Upper lobe of left lung (tissue), 6 donors: ENCODE data around the gene MYG1. TPM values are rescaled to one million over a fixed set of nuclear protein-coding genes. Genes with fewer than 3 reads are reported as not detected.

Experiments
- ATAC-seq, 2 donors: fragments of 200-7000 bp; cut with Tn5 transposase; one replicate each; pipeline ENCODE4 v1.9.1; 2022; ENCODE audit warnings: mild to moderate bottlenecking in 2 of 2, moderate library complexity in 2 of 2; ENCODE audit not compliant: low FRiP score in 2 of 2
- DNase-seq, 2 donors: peaks; one replicate each; pipeline ENCODE4 v3.0.0-alpha.2; 2019 to 2020
- H3K27ac ChIP-seq, 4 donors: fragments of 200-600 bp; sonication (generic); one replicate each; pipeline ENCODE4 v1.5.1; 2016 to 2019
- H3K27me3 ChIP-seq, 4 donors: fragments of 200-600 bp; sonication (generic); one replicate each; pipeline ENCODE4 v1.5.1; 2017 to 2019
- H3K36me3 ChIP-seq, 4 donors: fragments of 200-600 bp; sonication (generic); one replicate each; pipeline ENCODE4 v1.5.1; 2016 to 2019
- H3K4me1 ChIP-seq, 4 donors: fragments of 200-600 bp; sonication (generic); one replicate each; pipeline ENCODE4 v1.5.1; 2018 to 2019
- H3K4me3 ChIP-seq, 4 donors: fragments of 200-600 bp; sonication (generic); one replicate each; pipeline ENCODE4 v1.5.1; 2017 to 2019; ENCODE audit warnings: mild to moderate bottlenecking in 2 of 4, moderate library complexity in 1 of 4
- H3K9me3 ChIP-seq, 4 donors: fragments of 200-600 bp; sonication (generic); one replicate each; pipeline ENCODE4 v1.5.1; 2018 to 2019
- EP300 ChIP-seq, 4 donors: sonication (generic); formaldehyde crosslinking; IDR thresholded peaks; one replicate each; pipeline ENCODE4 v1.5.1; 2017; ENCODE audit warnings: antibody characterized with exemption in 4 of 4, control low read depth in 2 of 4
- POLR2A ChIP-seq, 4 donors: fragments of 450-650 bp; IDR thresholded peaks; one replicate each; pipeline ENCODE4 v1.5.1; 2016 to 2017; ENCODE audit warnings: antibody characterized with exemption in 4 of 4, mild to moderate bottlenecking in 2 of 4
- POLR2AphosphoS5 ChIP-seq, 2 donors: sonication (generic); formaldehyde crosslinking; IDR thresholded peaks; one replicate each; pipeline ENCODE4 v1.5.1; 2017; ENCODE audit warnings: antibody characterized with exemption in 2 of 2
- WGBS, 2 donors: methylation state at CpG; one replicate each; pipeline ENCODE4 v1.1.5; 2017 to 2018; 5-methylcytosine and 5-hydroxymethylcytosine counted together
- total RNA-seq, 6 donors: library from RNA; depleted of rRNA in 4 of 6; stranded (reverse); fragments of >200 nt in 4 of 6; gene quantifications; one replicate each; pipeline versions ENCODE4 v1.1.0 to v1.2.1, GENCODE V29; 2016 to 2021
- TF ChIP-seq, protein P1 (sequence below), 6 experiments: fragments of 450-650 bp in 4 of 6; fragments of 200-600 bp in 2 of 6; sonication (generic) in 2 of 6; IDR thresholded peaks; one replicate each; pipeline ENCODE4 v1.5.1; 2016 to 2019; ENCODE audit warnings: antibody characterized with exemption in 6 of 6
- donor health status: DM: no; HTN: no; CAD: no; lungs with moderate emphysema.
- donor health status: DM: no; HTN: yes; CAD: no; lungs with severe emphysema.

The MYG1 gene
- total RNA-seq, 6 donors from 2014 or later, result 29.1 to 50.7 (median 34.8) TPM

- Histone ChIP-seq H3K4me1 (no peaks in the 10 kb centered on the region), H3K27me3 (peaks cover 0 to 3% (median 0%) of the 10 kb centered on the region in 4 donors), H3K9me3 (no peaks in the 10 kb centered on the region), H3K36me3 (no peaks in the 10 kb centered on the region), H3K4me3 (no peak overlapping the region), H3K27ac (no peak overlapping the region)
- ATAC-seq (no peak), DNase-seq (no peak)
- 43 to 57% methylated on average over 11 to 13 of the region's 15 CpGs for WGBS, 2 donors
- TF ChIP-seq, protein P1, sequence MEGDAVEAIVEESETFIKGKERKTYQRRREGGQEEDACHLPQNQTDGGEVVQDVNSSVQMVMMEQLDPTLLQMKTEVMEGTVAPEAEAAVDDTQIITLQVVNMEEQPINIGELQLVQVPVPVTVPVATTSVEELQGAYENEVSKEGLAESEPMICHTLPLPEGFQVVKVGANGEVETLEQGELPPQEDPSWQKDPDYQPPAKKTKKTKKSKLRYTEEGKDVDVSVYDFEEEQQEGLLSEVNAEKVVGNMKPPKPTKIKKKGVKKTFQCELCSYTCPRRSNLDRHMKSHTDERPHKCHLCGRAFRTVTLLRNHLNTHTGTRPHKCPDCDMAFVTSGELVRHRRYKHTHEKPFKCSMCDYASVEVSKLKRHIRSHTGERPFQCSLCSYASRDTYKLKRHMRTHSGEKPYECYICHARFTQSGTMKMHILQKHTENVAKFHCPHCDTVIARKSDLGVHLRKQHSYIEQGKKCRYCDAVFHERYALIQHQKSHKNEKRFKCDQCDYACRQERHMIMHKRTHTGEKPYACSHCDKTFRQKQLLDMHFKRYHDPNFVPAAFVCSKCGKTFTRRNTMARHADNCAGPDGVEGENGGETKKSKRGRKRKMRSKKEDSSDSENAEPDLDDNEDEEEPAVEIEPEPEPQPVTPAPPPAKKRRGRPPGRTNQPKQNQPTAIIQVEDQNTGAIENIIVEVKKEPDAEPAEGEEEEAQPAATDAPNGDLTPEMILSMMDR (IDR thresholded peaks at IDR 0.05), result no peak
Observed at GRCh38 chr12:53332744-53333143, 33.2 kb downstream of the MYG1 start.

DNA sequence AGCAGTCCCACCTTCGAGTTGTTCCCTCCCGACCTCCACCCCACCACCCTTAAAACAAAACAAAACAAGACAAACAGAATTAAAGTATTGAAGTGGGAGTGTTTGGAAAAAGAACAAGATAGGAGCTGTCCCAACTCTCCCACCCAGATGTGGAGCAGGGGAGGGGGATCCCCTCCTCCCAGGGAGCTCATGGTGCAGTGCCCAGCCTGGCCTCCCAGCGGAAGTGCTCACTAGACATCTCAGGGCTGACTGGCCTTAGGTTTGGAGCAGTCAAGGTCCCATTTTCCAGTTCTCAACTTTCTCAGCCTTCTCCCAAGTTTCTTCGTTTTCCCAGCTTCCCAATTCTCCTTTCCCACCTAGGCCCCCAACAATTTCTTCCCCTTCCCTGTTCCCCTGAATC, 33.8 kb downstream of the MYG1 start:
- no peak for ATAC-seq
- 81 to 90% methylated on average over 4 of the region's 4 CpGs for WGBS, 2 donors
- no peak for DNase-seq
- H3K27ac ChIP-seq, result no peak overlapping the region
- H3K4me1 ChIP-seq, result no peaks in the 10 kb centered on the region
- H3K9me3 ChIP-seq, result no peaks in the 10 kb centered on the region
- no peaks in the 10 kb centered on the region for H3K36me3 ChIP-seq
- TF ChIP-seq POLR2A (IDR thresholded peaks at IDR 0.05) (no peak), EP300 (IDR thresholded peaks at IDR 0.05) (no peak), POLR2AphosphoS5 (IDR thresholded peaks at IDR 0.05) (no peak)
- TF ChIP-seq, protein P1 (IDR thresholded peaks at IDR 0.05), result no peak
- no peak overlapping the region for H3K4me3 ChIP-seq
- peaks cover 0 to 4% (median 2%) of the 10 kb centered on the region in 4 donors for H3K27me3 ChIP-seq

GRCh38 chr12:53333845-53334244, 34.4 kb downstream of the MYG1 start:
- Histone ChIP-seq H3K9me3 (no peaks in the 10 kb centered on the region), H3K36me3 (no peaks in the 10 kb centered on the region), H3K27me3 (peaks cover 0 to 4% (median 2%) of the 10 kb centered on the region in 4 donors), H3K4me1 (no peaks in the 10 kb centered on the region), H3K4me3 (no peak overlapping the region), H3K27ac (no peak overlapping the region)
- ATAC-seq, result no peak
- 72 to 83% methylated on average over 6 to 7 of the region's 7 CpGs for WGBS, 2 donors
- TF ChIP-seq EP300 (IDR thresholded peaks at IDR 0.05), result no peak
- no peak for TF ChIP-seq POLR2AphosphoS5 (IDR thresholded peaks at IDR 0.05)
- no peak for TF ChIP-seq POLR2A (IDR thresholded peaks at IDR 0.05)
- TF ChIP-seq, protein P1 (IDR thresholded peaks at IDR 0.05), result no peak
- no peak for DNase-seq

DNA sequence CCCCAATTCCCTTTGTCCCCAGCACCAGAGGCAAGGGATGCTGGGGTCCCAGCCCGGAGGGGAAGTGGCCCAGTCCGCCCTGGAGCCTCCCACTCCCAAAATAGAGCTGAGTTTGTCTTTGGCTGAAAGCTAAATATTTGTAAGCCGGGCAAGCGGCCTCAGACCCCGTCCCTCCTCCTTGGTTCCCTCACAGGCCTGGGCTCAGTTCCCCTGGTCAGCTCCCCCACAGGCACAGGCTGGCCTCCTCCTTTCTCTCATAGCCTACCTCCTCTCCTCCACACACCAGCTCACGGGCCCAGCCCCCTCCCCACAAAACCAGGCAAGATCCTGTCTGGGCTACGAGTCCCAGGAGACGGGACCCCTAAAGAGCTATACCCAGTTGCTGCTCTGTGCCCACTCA, 35.3 kb downstream of the MYG1 start:
- Histone ChIP-seq H3K27me3 (peaks cover 0 to 4% (median 2%) of the 10 kb centered on the region in 4 donors), H3K27ac (no peak overlapping the region), H3K36me3 (no peaks in the 10 kb centered on the region), H3K4me1 (no peaks in the 10 kb centered on the region), H3K4me3 (no peak overlapping the region), H3K9me3 (no peaks in the 10 kb centered on the region)
- DNase-seq (no peak), ATAC-seq (no peak)
- 79 to 91% methylated on average over 8 of the region's 8 CpGs for WGBS, 2 donors
- TF ChIP-seq EP300 (IDR thresholded peaks at IDR 0.05), result no peak
- TF ChIP-seq, protein P1 (IDR thresholded peaks at IDR 0.05), result no peak
- no peak for TF ChIP-seq POLR2AphosphoS5 (IDR thresholded peaks at IDR 0.05)
- no peak for TF ChIP-seq POLR2A (IDR thresholded peaks at IDR 0.05)

GRCh38 chr12:53336181-53336681, 36.7 kb downstream of the MYG1 start, which contains the start of gene SP7:
SP7 (minus strand) TSS chr12:53336354; CDS start chr12:53335646, 708 bp downstream.
- no peak for DNase-seq
- TF ChIP-seq POLR2AphosphoS5 (IDR thresholded peaks at IDR 0.05) (no peak), EP300 (IDR thresholded peaks at IDR 0.05) (no peak), POLR2A (IDR thresholded peaks at IDR 0.05) (no peak)
- TF ChIP-seq, protein P1 (IDR thresholded peaks at IDR 0.05), result no peak
- no peak within 1 kb of the TSS for H3K4me3 ChIP-seq

More at GRCh38 chr12:53336181-53336681, 36.7 kb downstream of the MYG1 start, which contains the start of gene SP7:
- no peak for ATAC-seq
- 42 to 68% methylated on average over 6 to 12 of the region's 15 CpGs for WGBS, 2 donors
- no peaks in the 10 kb centered on the region for H3K9me3 ChIP-seq
- no peak within 1 kb of the TSS for H3K27ac ChIP-seq
- no peaks in the 10 kb centered on the region for H3K36me3 ChIP-seq
- H3K4me1 ChIP-seq, result no peaks in the 10 kb centered on the region
- peaks cover 0 to 4% (median 2%) of the 10 kb centered on the region in 4 donors for H3K27me3 ChIP-seq
